NCI-H187 (cell line): ENCODE measurements around the gene DMGDH.

Source experiments
- DNase-seq, 2 experiments: peaks; one replicate each; lab custom pipeline; 2025; lab: John Stamatoyannopoulos, UW

The DMGDH gene

GRCh38 chr5:79062436-79062835 lies 7.0 kb downstream of the DMGDH start:
- DNase-seq = no peak

DNA sequence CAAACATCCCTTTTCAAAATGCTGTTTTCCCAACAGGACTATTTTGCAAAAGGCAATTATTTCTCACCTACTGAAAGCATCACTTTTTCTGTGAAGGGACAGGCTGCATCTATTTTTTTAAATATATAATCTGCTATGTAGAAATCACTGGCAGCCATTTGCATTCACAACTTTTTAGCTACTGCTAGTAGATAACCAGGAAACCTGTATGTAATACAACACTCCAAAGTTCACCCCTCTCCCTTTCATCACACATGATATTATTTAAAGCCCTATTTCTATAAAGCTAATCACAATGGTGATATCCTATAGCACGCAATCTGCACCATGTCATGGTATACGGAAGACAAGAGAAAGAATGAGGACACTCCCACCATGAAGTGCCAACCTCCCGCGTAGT lies 9.8 kb downstream of the DMGDH start:
- no peak for DNase-seq

- DNase-seq = no peak
Observed at GRCh38 chr5:79056847-79057246, 12.6 kb downstream of the DMGDH start.

DNA sequence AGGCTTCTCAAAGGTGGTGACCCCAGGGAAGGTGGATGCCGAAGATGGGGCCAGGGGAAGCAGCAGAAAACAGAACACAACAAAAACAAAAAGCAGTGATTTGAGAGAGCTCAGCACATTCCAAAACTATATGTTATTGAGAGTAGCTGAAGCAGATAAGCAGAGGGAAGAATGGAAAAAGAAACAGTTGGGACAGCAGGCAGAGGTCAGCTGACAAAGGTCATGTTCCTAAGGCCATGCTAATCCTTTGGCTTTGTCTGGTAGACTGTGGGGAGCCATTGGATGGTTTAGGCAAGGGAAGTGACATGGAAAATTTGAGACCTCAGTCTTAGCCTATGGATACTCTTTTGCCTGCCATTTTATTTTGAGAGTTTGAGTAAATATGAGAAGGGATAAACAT lies 14.5 kb downstream of the DMGDH start:
- no peak for DNase-seq

GRCh38 chr5:79053321-79053720 lies 16.2 kb downstream of the DMGDH start:
- DNase-seq = no peak

GRCh38 chr5:79050498-79050897 lies 19.0 kb downstream of the DMGDH start:
- DNase-seq = no peak

GRCh38 chr5:79048437-79048836 lies 21.0 kb downstream of the DMGDH start:
- no peak for DNase-seq

GRCh38 chr5:79047199-79047598 lies 22.3 kb downstream of the DMGDH start:
- DNase-seq = no peak

DNA sequence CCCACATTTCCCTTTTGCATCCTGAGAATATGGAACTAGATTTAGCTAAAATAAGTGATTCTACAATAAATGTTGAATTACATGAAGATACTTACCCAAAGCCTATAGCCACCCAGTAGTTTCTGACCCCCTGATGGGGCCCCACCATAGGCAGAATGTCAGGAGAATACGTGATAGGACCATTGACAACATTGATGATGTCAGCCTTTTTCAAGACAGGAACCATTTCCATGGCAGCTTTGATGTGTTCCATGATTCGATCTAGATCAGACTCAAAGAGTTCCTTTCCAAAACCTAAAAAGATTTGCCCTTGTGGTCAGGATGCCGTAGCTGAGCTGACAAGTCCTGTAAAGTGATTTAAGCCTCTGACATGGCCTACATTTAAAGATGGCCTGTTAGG lies 27.3 kb downstream of the DMGDH start:
- DNase-seq = no peak

- DNase-seq = no peak
Observed at GRCh38 chr5:79036769-79037168, 32.7 kb downstream of the DMGDH start.

DNA sequence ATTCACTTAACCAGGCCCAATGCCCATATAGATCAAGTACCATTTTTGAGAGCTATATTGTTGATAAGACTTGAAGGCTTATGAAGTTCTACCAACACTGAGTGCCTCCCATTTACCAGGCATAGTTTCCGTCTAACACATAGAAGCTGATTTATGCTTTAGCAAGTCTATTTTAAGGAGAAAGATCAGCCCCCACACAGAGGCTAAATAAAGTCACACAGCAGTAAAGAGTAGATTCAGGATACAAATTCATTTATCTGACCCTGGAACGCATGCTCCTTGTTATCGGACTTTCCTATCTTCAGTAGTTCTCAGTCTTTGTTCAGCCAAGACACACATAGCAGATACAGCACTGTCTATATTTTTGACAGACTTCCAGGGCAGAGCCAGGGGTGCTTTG lies 34.2 kb downstream of the DMGDH start:
- DNase-seq = no peak

DNA sequence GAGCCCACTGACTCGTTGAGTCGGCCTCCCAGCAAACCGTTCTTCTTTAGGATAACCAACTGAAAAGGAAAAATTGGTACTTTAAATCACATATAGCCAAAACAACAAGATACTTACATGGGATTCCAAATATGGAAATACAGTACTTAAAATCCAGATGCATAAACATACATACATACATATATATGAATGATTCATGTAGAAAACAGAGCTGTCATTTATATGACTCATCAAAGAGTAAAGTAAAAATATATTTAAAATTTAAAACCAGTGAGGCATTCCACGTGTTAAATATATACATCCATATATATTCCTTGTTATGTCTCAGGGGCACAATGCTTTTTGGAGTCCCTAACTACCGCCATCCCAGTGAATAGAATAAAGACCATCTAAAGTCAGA lies 36.7 kb downstream of the DMGDH start:
- no peak for DNase-seq

GRCh38 chr5:79032031-79032695 lies 37.3 kb downstream of the DMGDH start:
- no peak for DNase-seq

- no peak for DNase-seq
Observed at GRCh38 chr5:79031485-79031867, 38.0 kb downstream of the DMGDH start.

DNA sequence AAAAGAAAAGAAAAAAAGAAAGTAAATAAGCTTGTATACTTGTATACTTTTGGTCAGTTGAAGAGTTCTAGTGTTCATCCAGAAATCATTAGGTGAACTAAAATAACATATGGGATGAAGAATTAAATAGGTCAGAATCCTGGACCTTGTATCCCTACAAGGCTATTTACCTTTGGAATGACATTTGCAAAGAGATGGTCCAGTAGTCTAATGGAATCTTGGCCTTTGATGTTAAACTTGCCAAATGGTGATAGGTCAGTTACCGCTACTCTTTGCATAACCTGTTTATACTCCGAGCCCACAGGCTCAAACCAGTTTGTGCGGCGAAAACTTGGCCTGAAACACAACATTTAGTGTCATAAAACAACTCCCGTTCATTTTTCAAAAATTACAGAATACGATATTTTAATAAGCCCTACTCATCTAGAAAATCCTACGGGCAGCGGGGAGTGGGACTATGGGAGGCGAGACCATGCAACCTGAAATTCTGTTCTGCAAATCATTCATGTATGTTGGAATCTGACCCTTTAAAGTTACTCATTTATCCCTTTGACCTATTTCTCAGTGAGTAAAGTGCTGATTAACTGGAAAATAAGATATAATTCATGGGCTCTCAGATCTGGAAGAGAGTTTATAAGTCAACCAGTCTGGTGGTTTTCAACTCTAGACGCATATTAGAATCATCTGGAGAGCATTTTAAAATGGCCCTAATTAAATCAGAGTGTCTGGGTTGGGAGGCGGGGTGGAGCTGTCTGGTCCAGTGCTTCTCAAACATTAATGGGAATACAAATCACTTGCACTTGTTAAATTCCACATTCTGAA lies 38.6 kb downstream of the DMGDH start:
- DNase-seq = no peak

DNA sequence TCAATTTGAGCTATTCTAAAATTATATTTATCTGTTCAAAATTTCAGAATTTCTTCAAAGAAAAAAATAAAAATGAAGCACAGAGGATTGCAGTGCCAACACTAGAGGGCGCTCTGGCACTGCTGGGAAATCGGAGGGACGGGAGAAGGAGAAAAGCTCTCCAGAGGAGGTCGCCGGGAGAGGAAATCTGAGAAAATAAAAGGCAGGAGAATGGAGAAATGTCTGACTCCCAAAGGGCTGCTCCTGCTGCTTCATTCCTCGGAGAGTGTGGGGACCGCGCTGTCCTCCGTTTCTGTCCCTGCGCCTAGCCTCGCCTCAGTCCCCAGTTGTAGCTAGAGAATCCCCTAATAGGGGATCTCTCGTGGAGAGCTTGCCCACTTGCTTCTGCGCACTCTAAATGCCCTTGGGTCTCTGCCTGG lies 44.4 kb downstream of the DMGDH start:
- DNase-seq = peak; percentile 3 to 29

DNA sequence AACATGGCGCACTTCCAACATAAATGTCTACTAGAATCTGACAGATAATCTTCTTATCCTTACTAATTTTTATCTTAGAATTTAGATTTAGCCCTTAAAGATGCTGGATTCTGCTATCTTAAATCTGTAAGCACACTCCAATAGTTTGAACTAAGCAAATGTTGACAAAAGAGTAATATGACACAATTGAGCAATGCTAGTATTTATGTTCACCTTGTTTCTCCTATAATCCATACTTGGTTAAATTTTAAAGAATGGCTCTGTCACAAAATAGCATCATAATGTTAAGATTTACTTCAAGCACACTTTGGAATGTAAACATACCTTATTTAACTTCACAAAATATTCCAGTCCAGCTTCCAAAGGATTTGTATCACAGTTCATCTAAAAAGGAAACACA lies 45.5 kb downstream of the DMGDH start:
- no peak for DNase-seq

- DNase-seq = no peak
Observed at GRCh38 chr5:79023348-79023747, 46.1 kb downstream of the DMGDH start.

DNA sequence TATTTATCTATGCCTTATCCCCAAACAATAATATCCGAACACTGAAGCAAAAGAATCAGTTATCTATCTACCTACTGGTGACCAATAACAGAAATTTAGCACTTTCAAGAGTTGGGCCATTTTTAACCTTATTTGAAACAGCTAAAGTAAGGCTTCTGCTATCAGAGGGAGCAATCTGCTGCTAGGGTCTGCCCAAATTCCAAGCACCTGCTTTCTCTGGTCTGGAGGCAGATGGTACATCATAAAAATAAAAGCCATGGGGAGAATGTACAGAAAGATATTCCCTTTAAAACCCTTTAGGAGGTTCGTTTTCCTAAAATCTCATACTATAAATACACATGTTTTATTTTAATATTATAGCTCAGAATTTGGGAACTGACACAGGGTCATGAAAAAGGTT lies 46.7 kb downstream of the DMGDH start:
- DNase-seq = no peak

GRCh38 chr5:79021753-79022152 lies 47.7 kb downstream of the DMGDH start:
- no peak for DNase-seq

DNA sequence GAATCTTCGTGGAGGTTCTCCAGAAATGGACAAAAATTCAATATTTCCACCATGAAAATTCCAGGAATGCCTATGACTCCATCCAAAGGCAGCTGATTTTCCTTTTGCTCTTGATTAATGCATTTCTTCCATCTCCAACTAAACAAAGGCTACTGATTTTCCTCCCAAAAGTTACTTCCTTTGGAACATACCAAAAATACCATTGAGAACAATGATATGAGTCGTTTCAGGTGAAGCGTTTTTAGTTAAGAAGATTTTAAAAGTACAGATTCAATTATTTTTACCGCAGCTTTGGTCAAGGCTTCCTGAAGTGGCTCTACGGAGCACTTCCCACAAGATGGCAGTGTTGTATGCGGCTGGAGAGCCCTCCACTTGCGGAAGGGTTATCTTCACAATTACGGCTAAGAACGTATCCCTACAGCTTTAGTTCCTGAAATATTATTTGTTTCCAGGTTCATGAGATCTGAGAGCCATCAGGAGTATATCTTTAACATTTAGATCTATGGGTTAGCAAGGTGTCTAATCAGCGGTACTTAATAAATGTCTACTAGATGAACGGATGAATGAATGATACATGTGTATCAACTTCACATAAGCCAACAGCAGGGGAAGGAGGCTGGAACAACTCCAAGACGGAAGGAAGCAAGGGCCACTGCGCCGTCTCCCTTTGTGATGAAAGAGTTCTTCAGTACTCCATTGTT lies 48.5 kb downstream of the DMGDH start:
- DNase-seq = peak; percentile 16 to 25

DNA sequence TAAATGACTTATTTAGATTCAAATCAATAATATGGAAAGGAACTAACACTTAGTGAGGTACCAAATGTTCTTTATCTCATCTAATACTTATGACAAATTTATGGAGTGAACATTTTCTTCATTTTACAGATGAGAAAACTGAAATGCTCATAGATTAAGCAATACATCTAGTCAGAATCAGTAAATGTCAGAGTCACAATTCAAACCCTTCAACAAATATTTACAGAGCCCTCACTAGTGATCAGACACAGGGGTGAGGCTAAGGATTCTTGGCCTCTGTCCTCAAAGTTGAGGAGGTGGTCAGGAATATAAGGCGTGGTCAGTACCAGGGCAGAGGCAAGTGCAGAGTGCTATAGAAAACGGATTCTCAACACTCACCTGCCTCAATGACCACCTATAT lies 54.8 kb downstream of the DMGDH start:
- DNase-seq = no peak

DNA sequence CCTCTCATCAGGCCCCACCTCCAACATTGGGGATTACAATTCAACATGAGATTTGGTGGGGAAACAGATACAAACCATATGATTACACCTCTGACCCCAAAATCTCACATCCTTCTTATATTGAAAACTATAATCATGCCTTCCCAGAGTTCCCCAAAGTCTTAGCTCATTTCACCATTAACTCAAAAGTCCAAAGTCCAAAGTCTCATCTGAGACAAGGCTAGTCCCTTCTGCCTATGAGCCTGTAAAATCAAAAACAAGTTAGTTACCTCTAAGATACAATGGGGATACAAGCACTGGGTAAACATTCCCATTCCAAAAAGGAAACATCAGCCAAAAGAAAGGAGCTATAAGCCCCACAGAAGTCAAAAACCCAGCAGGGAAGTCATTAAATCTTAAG lies 57.6 kb downstream of the DMGDH start:
- no peak for DNase-seq
